Activated CD8-positive, alpha-beta T cell treated with anti-CD3 and anti-CD28 coated beads for 36 hours (primary cell): ENCODE results near the gene SLC38A6. TPM values are rescaled to one million over a fixed set of nuclear protein-coding genes. Genes with fewer than 3 reads are reported as not detected.

Source experiments
- ATAC-seq: fragments of 200-7000 bp; cut with Tn5 transposase; one replicate; pipeline ENCODE4 v1.10.0; 2021; ENCODE audit warnings: mild to moderate bottlenecking, moderate library complexity
- CTCF ChIA-PET: fragments of 350-600 bp; sonication (Branson Sonifier 250); formaldehyde crosslinking; loops from one replicate; lab custom pipeline; 2021; ENCODE audit warnings: antibody characterized with exemption; lab: Charles Lee
- POLR2A ChIA-PET: fragments of 350-600 bp; sonication (Branson Sonifier 250); formaldehyde crosslinking; loops from one replicate; lab custom pipeline; 2021; ENCODE audit warnings: antibody characterized with exemption; lab: Charles Lee
- DNase-seq: peaks from one replicate; pipeline ENCODE4 v3.0.0-alpha.2; 2020
- H3K27ac Mint-ChIP-seq: one replicate; pipeline ENCODE4 v1.8.0; 2021; ENCODE audit warnings: mild to moderate bottlenecking, mixed read lengths
- H3K27me3 Mint-ChIP-seq: one replicate; pipeline ENCODE4 v1.8.0; 2021; ENCODE audit warnings: mixed read lengths
- H3K36me3 Mint-ChIP-seq: one replicate; pipeline ENCODE4 v1.8.0; 2021; ENCODE audit warnings: low read depth, mixed read lengths
- H3K4me1 Mint-ChIP-seq: one replicate; pipeline ENCODE4 v1.8.0; 2021; ENCODE audit warnings: low read depth, mixed read lengths
- H3K4me3 Mint-ChIP-seq: one replicate; pipeline ENCODE4 v1.8.0; 2021; ENCODE audit warnings: mild to moderate bottlenecking, moderate library complexity, mixed read lengths
- H3K9me3 Mint-ChIP-seq: one replicate; pipeline ENCODE4 v1.8.0; 2021; ENCODE audit warnings: mixed read lengths
- intact Hi-C: fragments of 100-400 bp; cut with micrococcal nuclease; formaldehyde crosslinking; loops from one replicate; pipeline ENCODE4 v1.10.0; 2022
- total RNA-seq, 2 experiments: library from RNA; stranded (reverse); gene quantifications; one replicate each; pipeline ENCODE4 v1.2.3, GENCODE V29; 2021
- TF ChIP-seq, protein P1 (sequence below): fragments of 200-600 bp; IDR thresholded peaks from one replicate; pipeline ENCODE4 v1.8.0; 2022; ENCODE audit warnings: antibody characterized with exemption, mild to moderate bottlenecking

SLC38A6 gene
- total RNA-seq, 2 experiments from 2014 or later: 2.9 to 3.9 TPM

DNA sequence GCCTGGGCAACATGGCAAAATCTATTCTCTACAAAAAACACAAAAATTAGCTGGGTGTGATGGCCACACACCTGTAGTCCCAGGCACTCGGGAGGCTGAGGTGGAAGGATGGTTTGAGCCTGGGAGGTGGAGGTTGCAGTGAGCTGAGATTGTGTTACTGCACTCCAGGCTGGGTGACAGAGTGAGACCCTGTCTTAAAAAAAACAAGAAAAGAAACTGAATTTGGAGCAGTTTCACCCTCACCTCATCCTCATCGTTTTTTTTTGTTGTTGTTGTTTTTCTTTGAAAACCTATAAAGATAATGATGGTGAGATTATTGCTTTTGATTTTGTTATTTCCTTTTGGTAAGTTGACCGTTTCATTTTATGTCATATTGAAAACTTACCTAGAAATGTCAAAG lies 60.7 kb downstream of the SLC38A6 start:
- TF ChIP-seq, protein P1, sequence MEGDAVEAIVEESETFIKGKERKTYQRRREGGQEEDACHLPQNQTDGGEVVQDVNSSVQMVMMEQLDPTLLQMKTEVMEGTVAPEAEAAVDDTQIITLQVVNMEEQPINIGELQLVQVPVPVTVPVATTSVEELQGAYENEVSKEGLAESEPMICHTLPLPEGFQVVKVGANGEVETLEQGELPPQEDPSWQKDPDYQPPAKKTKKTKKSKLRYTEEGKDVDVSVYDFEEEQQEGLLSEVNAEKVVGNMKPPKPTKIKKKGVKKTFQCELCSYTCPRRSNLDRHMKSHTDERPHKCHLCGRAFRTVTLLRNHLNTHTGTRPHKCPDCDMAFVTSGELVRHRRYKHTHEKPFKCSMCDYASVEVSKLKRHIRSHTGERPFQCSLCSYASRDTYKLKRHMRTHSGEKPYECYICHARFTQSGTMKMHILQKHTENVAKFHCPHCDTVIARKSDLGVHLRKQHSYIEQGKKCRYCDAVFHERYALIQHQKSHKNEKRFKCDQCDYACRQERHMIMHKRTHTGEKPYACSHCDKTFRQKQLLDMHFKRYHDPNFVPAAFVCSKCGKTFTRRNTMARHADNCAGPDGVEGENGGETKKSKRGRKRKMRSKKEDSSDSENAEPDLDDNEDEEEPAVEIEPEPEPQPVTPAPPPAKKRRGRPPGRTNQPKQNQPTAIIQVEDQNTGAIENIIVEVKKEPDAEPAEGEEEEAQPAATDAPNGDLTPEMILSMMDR: no peak
- intact Hi-C loops: no loop called here
- Mint-ChIP-seq H3K36me3 (no peaks in the 10 kb centered on the region), H3K4me1 (no peaks in the 10 kb centered on the region), H3K4me3 (no peak overlapping the region), H3K9me3 (no peaks in the 10 kb centered on the region), H3K27ac (no peak overlapping the region), H3K27me3 (no peaks in the 10 kb centered on the region)
- no peak for ATAC-seq
- ChIA-PET CTCF (interaction anchor here (1.0 kb wide), 1 partner anchor 10 kb away, joined by 3 read pairs; no protein-coding TSS in a partner anchor), POLR2A (no interaction called here)
- DNase-seq: no peak

DNA sequence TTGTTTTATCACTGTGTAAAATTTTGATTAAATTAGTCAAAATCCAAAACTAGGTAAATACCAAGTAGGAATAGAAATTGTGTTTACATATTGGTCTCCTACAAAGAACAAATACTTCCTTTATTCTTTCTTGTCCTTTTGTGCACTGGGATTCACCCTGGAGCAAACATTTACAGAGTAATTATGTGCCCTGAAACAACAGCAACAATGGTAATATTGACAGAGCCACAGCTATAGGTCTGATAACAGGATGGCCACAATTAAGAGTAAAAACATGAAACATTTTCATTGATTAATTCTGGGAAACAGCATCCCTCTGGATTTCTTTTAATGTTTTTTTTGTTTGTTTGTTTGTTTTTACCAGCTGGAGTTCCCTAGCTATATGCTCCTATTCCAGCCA lies 61.2 kb downstream of the SLC38A6 start:
- Mint-ChIP-seq H3K4me3 (no peak overlapping the region), H3K36me3 (no peaks in the 10 kb centered on the region), H3K9me3 (no peaks in the 10 kb centered on the region), H3K27ac (no peak overlapping the region), H3K4me1 (no peaks in the 10 kb centered on the region), H3K27me3 (no peaks in the 10 kb centered on the region)
- ChIA-PET CTCF (interaction anchor here (1.0 kb wide), 1 partner anchor 10 kb away, joined by 3 read pairs; no protein-coding TSS in a partner anchor), POLR2A (no interaction called here)
- TF ChIP-seq, protein P1: no peak
- DNase-seq (no peak), ATAC-seq (no peak)
- intact Hi-C loops: no loop called here

DNA sequence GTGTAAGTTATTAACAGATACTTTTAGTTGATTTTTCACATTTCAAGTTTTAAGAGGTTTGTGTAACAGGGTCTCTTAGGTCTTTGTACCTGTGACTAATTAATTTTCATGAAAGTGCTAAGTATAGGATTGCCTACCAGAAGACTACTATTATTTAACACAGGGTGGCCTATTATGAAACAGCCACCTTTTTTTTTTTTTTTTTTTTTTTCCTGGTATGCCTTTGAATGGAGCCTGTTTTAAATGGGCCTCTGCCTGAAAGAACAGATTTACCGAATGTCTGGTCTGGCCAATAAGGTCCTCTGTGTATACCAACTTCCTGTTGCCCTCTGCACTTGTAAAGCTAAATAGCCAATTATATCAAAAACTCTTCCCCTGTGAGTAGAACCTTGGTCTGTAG lies 62.5 kb downstream of the SLC38A6 start:
- ChIA-PET POLR2A (no interaction called here), CTCF (no interaction called here)
- intact Hi-C loops: no loop called here
- Mint-ChIP-seq H3K27ac (no peak overlapping the region), H3K4me3 (no peak overlapping the region), H3K4me1 (no peaks in the 10 kb centered on the region), H3K27me3 (no peaks in the 10 kb centered on the region), H3K36me3 (no peaks in the 10 kb centered on the region), H3K9me3 (no peaks in the 10 kb centered on the region)
- DNase-seq: no peak
- TF ChIP-seq, protein P1: no peak
- ATAC-seq: no peak

DNA sequence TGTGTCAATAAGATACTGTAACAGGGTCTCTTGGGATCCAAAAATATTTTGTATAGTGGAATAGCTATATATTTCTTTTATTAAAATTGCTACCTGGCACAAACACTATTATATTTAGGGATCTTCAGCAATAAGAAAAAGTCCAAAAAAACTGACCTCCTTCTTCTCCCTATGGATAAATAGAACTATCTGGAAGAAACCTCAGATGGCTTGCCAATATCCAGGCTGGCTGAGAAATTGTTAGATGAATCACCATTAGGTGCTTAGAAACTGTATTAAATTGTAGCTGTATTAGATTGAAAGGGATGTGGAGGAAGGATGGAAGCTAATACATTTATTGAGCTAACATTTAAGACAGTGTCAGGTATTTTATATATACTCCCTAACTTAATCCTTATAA lies 66.0 kb downstream of the SLC38A6 start:
- TF ChIP-seq, protein P1: no peak
- DNase-seq (no peak), ATAC-seq (no peak)
- no peaks in the 10 kb centered on the region for H3K4me1 Mint-ChIP-seq
- no peaks in the 10 kb centered on the region for H3K36me3 Mint-ChIP-seq
- H3K27ac Mint-ChIP-seq: no peak overlapping the region
- CTCF ChIA-PET: no interaction called here
- H3K9me3 Mint-ChIP-seq: no peaks in the 10 kb centered on the region
- no peak overlapping the region for H3K4me3 Mint-ChIP-seq
- H3K27me3 Mint-ChIP-seq: no peaks in the 10 kb centered on the region
- POLR2A ChIA-PET: no interaction called here
- intact Hi-C loops: no loop called here

DNA sequence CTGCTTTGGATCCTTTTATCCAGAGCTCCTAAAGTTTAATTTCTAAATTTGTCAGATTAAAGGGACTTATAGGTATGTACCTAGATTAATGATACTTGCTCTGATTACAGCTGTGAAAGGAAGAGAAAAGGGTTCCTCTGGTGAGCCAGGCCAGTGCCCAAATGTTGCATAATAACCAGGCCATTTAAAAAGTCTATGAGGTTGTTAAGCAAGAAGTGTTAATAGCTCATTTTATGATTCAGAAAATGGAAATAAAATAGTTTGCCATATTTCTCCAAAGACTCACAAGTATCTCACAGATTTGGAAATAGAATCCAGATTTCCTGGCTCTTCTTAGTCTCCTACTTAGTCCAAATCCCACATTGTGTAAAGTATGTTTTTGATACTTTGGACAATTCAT lies 67.6 kb downstream of the SLC38A6 start:
- CTCF ChIA-PET: interaction anchor here (1.7 kb wide), 1 partner anchor 14 kb away, joined by 4 read pairs; no protein-coding TSS in a partner anchor
- DNase-seq (no peak), ATAC-seq (no peak)
- Mint-ChIP-seq H3K4me1 (no peaks in the 10 kb centered on the region), H3K9me3 (peaks cover 2% of the 10 kb centered on the region), H3K4me3 (no peak overlapping the region), H3K27ac (no peak overlapping the region), H3K36me3 (peaks cover 6% of the 10 kb centered on the region), H3K27me3 (no peaks in the 10 kb centered on the region)
- TF ChIP-seq, protein P1: no peak
- intact Hi-C loops: no loop called here
- POLR2A ChIA-PET: no interaction called here
